Measurements from ENCODE around the gene CATSPERZ. TPM values are rescaled to one million over a fixed set of nuclear protein-coding genes. Genes with fewer than 3 reads are reported as not detected.

The CATSPERZ gene
- total and polyA plus RNA-seq, 9 of the 15 experiments (the other 6 are each of a cell fraction or from before 2014, with no cell fraction given), result 0.86 to 8.5 (median 3.5) TPM

GRCh38 chr11:64287676-64288352, 12.3 kb upstream of the CATSPERZ start:
- no peaks in the 10 kb centered on the region for H3K9me1 ChIP-seq (ENCODE audit: control insufficient read depth, insufficient read depth, low read length)
- intact Hi-C loops (cut with micrococcal nuclease), result no loop called here
- H3K4me3 ChIP-seq, result no peak overlapping the region
- no TSS peak for BruUV-seq (replicated peaks)
- H2AFZ ChIP-seq (ENCODE audit: low read depth, low read length), result no peak overlapping the region
- H3K27ac ChIP-seq (ENCODE audit: extremely low read depth, low read depth, low read length), result no peak overlapping the region
- H3K4me1 ChIP-seq (replicated peaks in 1 of 2; ENCODE audit: control insufficient read depth in 2 of 2, insufficient read depth in 2 of 2, low read length in 2 of 2), result peaks cover 7 to 64% of the 10 kb centered on the region in 2 experiments; a peak in 4 of 5 replicates
- H3K36me3 ChIP-seq (ENCODE audit: control insufficient read depth, insufficient read depth, low read length), result no peaks in the 10 kb centered on the region
- FAIRE-seq, result no peak
- POLR2A ChIA-PET, result interaction anchor here (0.9 to 1.4 kb wide), 4 partner anchors 14 to 82 kb away, joined by 3 to 8 read pairs (median 4); partner anchors contain the start of gene FERMT3
- TF ChIP-seq HNRNPL (IDR thresholded peaks at IDR 0.05; ENCODE audit: low read depth, low read length), result peak; percentile 60; the same call in 1 of the 2 replicates
- TF ChIP-seq SAP30 (IDR thresholded peaks at IDR 0.05; ENCODE audit: borderline replicate concordance, insufficient read depth, low read depth, low read length, poor library complexity, severe bottlenecking), result no peak
- TF ChIP-seq POLR2G (IDR thresholded peaks at IDR 0.05; ENCODE audit: low read depth, low read length), result peak; percentile 58; the same call in 1 of the 2 replicates
- H3K4me2 ChIP-seq (ENCODE audit: insufficient read depth, low read length), result no peak overlapping the region
- DNase-seq (ENCODE audit: extremely low read depth in 1 of 4, low spot score in 3 of 4), result no peak
- WGBS (ENCODE audit: insufficient coverage, low coverage, missing lambda C conversion rate), result 81% methylated on average over 28 of the region's 33 CpGs
- H3K9ac ChIP-seq (ENCODE audit: insufficient read depth in 1 of 2, low read depth in 2 of 2, low read length in 2 of 2), result peak overlapping the region in 1 of 2 experiments; percentile 75; a peak in 1 of 4 replicates
- H3K27me3 ChIP-seq (ENCODE audit: control insufficient read depth in 2 of 2, insufficient read depth in 2 of 2, low read length in 2 of 2), result peaks cover 5 to 17% of the 10 kb centered on the region in 2 experiments; a peak in 4 of 5 replicates
- peaks cover 12% of the 10 kb centered on the region; the same call in 1 of the 3 replicates for H3K79me2 ChIP-seq (ENCODE audit: control insufficient read depth, insufficient read depth, low read length)
- CTCF ChIA-PET (ENCODE audit: low intra/inter-chr PET ratio), result no interaction called here
- no peak for ATAC-seq
- no peaks in the 10 kb centered on the region for H4K20me1 ChIP-seq (replicated peaks; ENCODE audit: control insufficient read depth, insufficient read depth, low read length)
- in situ Hi-C loops (cut with MboI), result no loop called here
- no peaks in the 10 kb centered on the region for H3K9me3 ChIP-seq (replicated peaks; ENCODE audit: control insufficient read depth, insufficient read depth, low read depth, low read length)

- H3K27me3 ChIP-seq (ENCODE audit: control insufficient read depth in 2 of 2, insufficient read depth in 2 of 2, low read length in 2 of 2), result peaks cover 11 to 22% of the 10 kb centered on the region in 2 experiments; a peak in 4 of 5 replicates
- H3K9me1 ChIP-seq (ENCODE audit: control insufficient read depth, insufficient read depth, low read length), result no peaks in the 10 kb centered on the region
- DNase-seq (ENCODE audit: extremely low read depth in 1 of 4, low spot score in 3 of 4) (no peak), ATAC-seq (no peak), FAIRE-seq (no peak)
- 58% methylated on average over 8 of the region's 9 CpGs for whole genome bisulfite sequencing (ENCODE audit: insufficient coverage, low coverage, missing lambda C conversion rate)
- ChIA-PET CTCF (ENCODE audit: low intra/inter-chr PET ratio) (no interaction called here), POLR2A (interaction anchor here (0.9 to 1.4 kb wide), 3 partner anchors 14 to 82 kb away, joined by 3 to 5 read pairs (median 4); partner anchors contain the start of gene FERMT3)
- TF ChIP-seq SRSF1 (IDR thresholded peaks at IDR 0.05; ENCODE audit: low read depth, low read length), result no peak
- TF ChIP-seq POLR2G (IDR thresholded peaks at IDR 0.05; ENCODE audit: low read depth, low read length), result 0 out of 2 replicates have a peak, but pooled peaks have one; percentile 5
- no peak for TF ChIP-seq RFX5 (IDR thresholded peaks at IDR 0.05; ENCODE audit: low read depth, low read length)
- TF ChIP-seq CHCHD3 (CRISPR knock-in tag; IDR thresholded peaks at IDR 0.05), result no peak
- TF ChIP-seq MEF2D (tag; conservative IDR thresholded peaks at IDR 0.05; ENCODE audit: low read depth), result no peak
- TF ChIP-seq TCF15 (CRISPR knock-in tag; IDR thresholded peaks at IDR 0.05), result no peak
- H3K36me3 ChIP-seq (ENCODE audit: control insufficient read depth, insufficient read depth, low read length), result no peaks in the 10 kb centered on the region
- peaks cover 10% of the 10 kb centered on the region; the same call in 1 of the 3 replicates for H3K79me2 ChIP-seq (ENCODE audit: control insufficient read depth, insufficient read depth, low read length)
- H4K20me1 ChIP-seq (replicated peaks; ENCODE audit: control insufficient read depth, insufficient read depth, low read length), result no peaks in the 10 kb centered on the region
- no TSS peak for BruUV-seq (replicated peaks)
- peak overlapping the region in 1 of 2 experiments; percentile 75; a peak in 1 of 4 replicates for H3K9ac ChIP-seq (ENCODE audit: insufficient read depth in 1 of 2, low read depth in 2 of 2, low read length in 2 of 2)
- intact Hi-C loops (cut with micrococcal nuclease), result no loop called here
- in situ Hi-C loops (cut with MboI), result no loop called here
- H3K4me2 ChIP-seq (ENCODE audit: insufficient read depth, low read length), result no peak overlapping the region
- no peak overlapping the region for H3K4me3 ChIP-seq
- H3K4me1 ChIP-seq (replicated peaks in 1 of 2; ENCODE audit: control insufficient read depth in 2 of 2, insufficient read depth in 2 of 2, low read length in 2 of 2), result peaks cover 7 to 67% of the 10 kb centered on the region in 2 experiments; a peak in 4 of 5 replicates
- no peaks in the 10 kb centered on the region for H3K9me3 ChIP-seq (replicated peaks; ENCODE audit: control insufficient read depth, insufficient read depth, low read depth, low read length)
- no peak overlapping the region for H2AFZ ChIP-seq (ENCODE audit: low read depth, low read length)
- no peak overlapping the region for H3K27ac ChIP-seq (ENCODE audit: extremely low read depth, low read depth, low read length)
These were observed 11.8 kb upstream of the CATSPERZ start for GRCh38 chr11:64288353-64288750.
